NCI-H1436 treated with DMSO at 0.1 percent for 48 hours (cell line): ENCODE measurements around the gene TBKBP1.

Experiments used
- DNase-seq: peaks from one replicate; lab custom pipeline; 2025; lab: John Stamatoyannopoulos, UW

Gene TBKBP1

GRCh38 chr17:47713980-47714700, 20.2 kb downstream of the TBKBP1 start:
- no peak for DNase-seq

- no peak for DNase-seq
These were observed 20.9 kb downstream of the TBKBP1 start for GRCh38 chr17:47714773-47715396.

- DNase-seq: no peak
These were observed 21.8 kb downstream of the TBKBP1 start for GRCh38 chr17:47715669-47716325.

GRCh38 chr17:47716375-47716774, 22.4 kb downstream of the TBKBP1 start:
- no peak for DNase-seq

- DNase-seq: no peak
These were observed 23.3 kb downstream of the TBKBP1 start for GRCh38 chr17:47717261-47717697.

GRCh38 chr17:47717979-47718621, 24.1 kb downstream of the TBKBP1 start:
- DNase-seq: no peak

GRCh38 chr17:47718634-47719405, 24.9 kb downstream of the TBKBP1 start:
- DNase-seq: no peak

GRCh38 chr17:47719411-47720152, 25.6 kb downstream of the TBKBP1 start:
- DNase-seq: no peak

GRCh38 chr17:47720196-47720595, 26.2 kb downstream of the TBKBP1 start:
- no peak for DNase-seq

GRCh38 chr17:47720754-47721533, 27.0 kb downstream of the TBKBP1 start:
- no peak for DNase-seq

GRCh38 chr17:47721725-47722124, 27.8 kb downstream of the TBKBP1 start:
- no peak for DNase-seq

- DNase-seq: no peak
These were observed 30.7 kb downstream of the TBKBP1 start for GRCh38 chr17:47724705-47725104.

GRCh38 chr17:47725446-47726111, 31.6 kb downstream of the TBKBP1 start:
- no peak for DNase-seq

GRCh38 chr17:47726796-47727703, 33.1 kb downstream of the TBKBP1 start:
- no peak for DNase-seq

- DNase-seq: no peak
These were observed 33.7 kb downstream of the TBKBP1 start for GRCh38 chr17:47727704-47728036.

- DNase-seq: no peak
These were observed 34.4 kb downstream of the TBKBP1 start for GRCh38 chr17:47728214-47728877.

GRCh38 chr17:47729476-47729875, 35.5 kb downstream of the TBKBP1 start:
- DNase-seq: no peak

GRCh38 chr17:47730681-47731080, 36.7 kb downstream of the TBKBP1 start:
- DNase-seq: no peak
